Esophagus muscularis mucosa (tissue), 4 donors: Measurements from ENCODE around the gene PSMD6. TPM values are rescaled to one million over a fixed set of nuclear protein-coding genes. Genes with fewer than 3 reads are reported as not detected.

Source experiments
- DNase-seq: peaks from one replicate; pipeline ENCODE4 v3.0.0-alpha.2; 2017; ENCODE audit errors: extremely low spot score
- H3K27ac ChIP-seq, 4 donors: fragments of 200-600 bp; sonication (generic); replicated peaks in 1 of 4; 1 replicate in 3 of 4; 2 replicates in 1 of 4; pipeline ENCODE4 v1.5.1; 2016 to 2019; ENCODE audit warnings: mild to moderate bottlenecking in 1 of 4
- H3K27me3 ChIP-seq, 4 donors: fragments of 200-600 bp; sonication (generic); one replicate each; pipeline versions ENCODE4 v1.5.1 to v1.6.0; 2016 to 2019
- H3K36me3 ChIP-seq, 4 donors: fragments of 200-600 bp; sonication (generic); one replicate each; pipeline ENCODE4 v1.5.1; 2016 to 2019
- H3K4me1 ChIP-seq, 4 donors: fragments of 200-600 bp; sonication (generic); one replicate each; pipeline ENCODE4 v1.5.1; 2016 to 2019
- H3K4me3 ChIP-seq, 4 donors: fragments of 200-600 bp; sonication (generic); 1 replicate in 2 of 4; 2 replicates in 2 of 4; pipeline ENCODE4 v1.5.1; 2016 to 2019; ENCODE audit warnings: mild to moderate bottlenecking in 4 of 4, moderate library complexity in 1 of 4
- H3K9me3 ChIP-seq, 4 donors: fragments of 200-600 bp; sonication (generic); 1 replicate in 3 of 4; 2 replicates in 1 of 4; pipeline ENCODE4 v1.5.1; 2016 to 2019
- CTCF ChIP-seq, 3 experiments: fragments of 200-600 bp in 2 of 3; fragments of 450-650 bp in 1 of 3; sonication (generic) in 2 of 3; IDR thresholded peaks; one replicate each; pipeline ENCODE4 v1.5.1; 2017 to 2019; ENCODE audit warnings: antibody characterized with exemption in 3 of 3, mild to moderate bottlenecking in 2 of 3, moderate library complexity in 1 of 3
- EP300 ChIP-seq: sonication (generic); formaldehyde crosslinking; IDR thresholded peaks from one replicate; pipeline ENCODE4 v1.6.1; 2017; ENCODE audit warnings: antibody characterized with exemption
- POLR2A ChIP-seq: fragments of 450-650 bp; IDR thresholded peaks from one replicate; pipeline ENCODE4 v1.6.1; 2017; ENCODE audit warnings: antibody characterized with exemption, moderate library complexity, mild to moderate bottlenecking, low read depth
- POLR2AphosphoS5 ChIP-seq, 2 donors: sonication (generic); formaldehyde crosslinking; IDR thresholded peaks; one replicate each; pipeline ENCODE4 v1.6.1; 2017; ENCODE audit warnings: antibody characterized with exemption in 2 of 2
- WGBS: methylation state at CpG from one replicate; pipeline ENCODE4 v1.1.5; 2018; 5-methylcytosine and 5-hydroxymethylcytosine counted together
- intact Hi-C: fragments of 100-400 bp; cut with DNase I; formaldehyde crosslinking; loops from one replicate; pipeline ENCODE4 v1.15.1; 2023
- total RNA-seq, 4 donors: library from RNA; depleted of rRNA; stranded (reverse); fragments of >200 nt; gene quantifications; one replicate each; pipeline versions ENCODE4 v1.1.0 to v1.2.1, GENCODE V29; 2016

PSMD6 gene
- total RNA-seq, 4 donors from 2014 or later: 64.5 to 78.2 (median 70.7) TPM

- H3K27ac ChIP-seq: no peak overlapping the region
- peaks cover 25 to 75% (median 55%) of the 10 kb centered on the region in 4 donors for H3K4me1 ChIP-seq
- no peaks in the 10 kb centered on the region for H3K27me3 ChIP-seq
- no peak for TF ChIP-seq EP300
- no peak for TF ChIP-seq CTCF (IDR thresholded peaks at IDR 0.05)
- no peak for TF ChIP-seq POLR2A
- no peak for TF ChIP-seq POLR2AphosphoS5 (IDR thresholded peaks at IDR 0.05)
- WGBS: 66% methylated on average over 4 of the region's 4 CpGs
- intact Hi-C loops: no loop called here
- H3K4me3 ChIP-seq: no peak overlapping the region
- H3K36me3 ChIP-seq: peaks cover 13 to 32% (median 24%) of the 10 kb centered on the region in 4 donors
- DNase-seq: no peak
- H3K9me3 ChIP-seq: no peaks in the 10 kb centered on the region
Observed at GRCh38 chr3:63977893-63978292, 45.4 kb downstream of the PSMD6 start.

GRCh38 chr3:63976872-63977200 is 46.5 kb downstream of the PSMD6 start:
- peaks cover 7 to 22% (median 15%) of the 10 kb centered on the region in 4 donors for H3K36me3 ChIP-seq
- H3K4me3 ChIP-seq: no peak overlapping the region
- no peaks in the 10 kb centered on the region for H3K27me3 ChIP-seq
- H3K27ac ChIP-seq: peak overlapping the region in 3 of 4 donors; percentile 19 to 46 (median 20)
- no peaks in the 10 kb centered on the region for H3K9me3 ChIP-seq
- WGBS: 94% methylated on average over 2 of the region's 2 CpGs
- DNase-seq: no peak
- peaks cover 28 to 85% (median 66%) of the 10 kb centered on the region in 4 donors for H3K4me1 ChIP-seq
- intact Hi-C loops: no loop called here
- TF ChIP-seq CTCF (IDR thresholded peaks at IDR 0.05): no peak
- no peak for TF ChIP-seq POLR2AphosphoS5 (IDR thresholded peaks at IDR 0.05)
- no peak for TF ChIP-seq EP300
- TF ChIP-seq POLR2A: no peak

- Histone ChIP-seq H3K9me3 (no peaks in the 10 kb centered on the region), H3K27ac (peak overlapping the region; percentile 20 to 54 (median 40)), H3K27me3 (no peaks in the 10 kb centered on the region), H3K4me3 (no peak overlapping the region), H3K36me3 (peaks cover 7 to 16% (median 12%) of the 10 kb centered on the region in 4 donors), H3K4me1 (peaks cover 30 to 90% (median 71%) of the 10 kb centered on the region in 4 donors)
- TF ChIP-seq POLR2AphosphoS5 (IDR thresholded peaks at IDR 0.05) (peak; percentile 10 to 78), POLR2A (no peak), EP300 (no peak), CTCF (IDR thresholded peaks at IDR 0.05) (no peak)
- WGBS: 76% methylated on average over 4 of the region's 4 CpGs
- DNase-seq: no peak
- intact Hi-C loops: no loop called here
Observed at GRCh38 chr3:63976161-63976871, 47.0 kb downstream of the PSMD6 start.

- intact Hi-C loops: no loop called here
- Histone ChIP-seq H3K27ac (peak overlapping the region; percentile 20 to 54 (median 40)), H3K36me3 (peaks cover 2 to 10% (median 7%) of the 10 kb centered on the region in 4 donors), H3K9me3 (no peaks in the 10 kb centered on the region), H3K4me3 (no peak overlapping the region), H3K4me1 (peaks cover 35 to 90% (median 74%) of the 10 kb centered on the region in 4 donors), H3K27me3 (no peaks in the 10 kb centered on the region)
- TF ChIP-seq POLR2A (no peak), POLR2AphosphoS5 (IDR thresholded peaks at IDR 0.05) (peak; percentile 61 to 74), EP300 (no peak)
- no peak for DNase-seq
- 51% methylated on average over 3 of the region's 3 CpGs for WGBS
Observed at GRCh38 chr3:63975723-63976122, 47.6 kb downstream of the PSMD6 start.

- Histone ChIP-seq H3K4me1 (peaks cover 45 to 90% (median 83%) of the 10 kb centered on the region in 4 donors), H3K36me3 (no peaks in the 10 kb centered on the region), H3K9me3 (no peaks in the 10 kb centered on the region), H3K27me3 (no peaks in the 10 kb centered on the region), H3K4me3 (no peak overlapping the region), H3K27ac (peak overlapping the region in 2 of 4 donors; percentile 37 to 44)
- intact Hi-C loops: no loop called here
- no peak for DNase-seq
- TF ChIP-seq POLR2AphosphoS5 (IDR thresholded peaks at IDR 0.05) (no peak), POLR2A (no peak), EP300 (no peak), CTCF (IDR thresholded peaks at IDR 0.05) (no peak)
- 77% methylated on average over 1 of the region's 1 CpG for WGBS
Observed at GRCh38 chr3:63974451-63974850, 48.8 kb downstream of the PSMD6 start.
